SHP77 treated with DMSO at 0.1 percent for 48 hours (cell line): ENCODE results near the gene LGR6.

Experiments
- DNase-seq: peaks from one replicate; lab custom pipeline; 2025; lab: John Stamatoyannopoulos, UW

LGR6 gene

DNA sequence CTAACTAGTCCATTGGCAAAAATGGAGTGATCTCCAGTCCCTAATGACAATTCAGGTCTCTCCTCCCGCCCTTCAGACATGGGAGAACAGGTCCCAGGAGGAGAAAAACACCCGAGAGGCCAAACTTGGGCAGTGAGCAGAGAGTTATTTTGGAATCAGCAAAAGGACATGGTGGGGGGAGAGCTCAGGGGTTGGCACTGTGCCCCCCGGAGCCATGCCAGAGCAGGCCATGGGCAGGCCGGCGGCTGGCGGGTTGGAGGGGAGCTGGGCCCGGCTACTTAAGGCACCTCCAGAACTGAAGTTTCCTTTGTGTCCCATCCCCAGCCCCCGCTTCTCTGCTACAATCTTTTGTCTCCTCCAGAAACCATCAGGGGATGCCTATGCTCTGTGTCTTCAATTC lies 7.1 kb downstream of the LGR6 start:
- DNase-seq: no peak

DNA sequence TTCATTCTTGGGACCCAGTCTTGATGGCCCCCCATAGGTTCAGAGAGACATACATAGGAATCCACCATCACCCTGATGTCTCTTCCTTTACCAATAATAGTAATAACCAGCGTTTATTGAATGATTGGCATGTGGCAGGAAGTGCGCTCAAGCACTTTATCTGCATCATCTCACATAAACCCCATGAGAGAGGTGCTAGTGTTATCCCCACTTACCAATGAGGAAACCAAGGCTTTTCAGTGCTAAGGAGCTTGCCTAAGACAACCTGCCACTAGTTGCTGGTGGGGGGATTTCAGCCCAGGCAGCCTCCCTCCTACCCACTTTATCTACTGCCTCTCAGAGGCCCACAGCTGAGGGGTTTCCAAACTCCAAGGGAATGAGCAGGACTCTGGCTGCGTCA lies 7.7 kb downstream of the LGR6 start:
- DNase-seq: no peak

DNA sequence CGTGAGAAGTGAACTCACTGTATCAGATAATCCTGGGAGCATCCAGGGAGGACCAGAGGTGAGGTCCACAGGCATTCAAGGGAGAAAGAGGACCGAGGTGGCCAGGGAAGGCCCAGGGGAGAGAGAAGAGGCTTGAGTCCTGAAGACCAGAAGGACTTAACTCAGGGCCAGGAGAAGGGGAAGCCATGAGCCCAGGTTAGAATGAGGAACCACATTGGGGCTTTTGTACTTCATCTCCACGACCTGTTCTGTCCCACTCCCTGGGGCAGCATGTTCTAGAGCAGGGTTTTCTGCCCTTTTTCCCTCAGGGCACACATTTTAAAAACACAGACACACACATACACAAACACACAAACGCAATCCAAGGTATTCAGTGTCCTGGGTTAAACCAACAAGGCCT lies 8.4 kb downstream of the LGR6 start:
- DNase-seq: no peak

DNA sequence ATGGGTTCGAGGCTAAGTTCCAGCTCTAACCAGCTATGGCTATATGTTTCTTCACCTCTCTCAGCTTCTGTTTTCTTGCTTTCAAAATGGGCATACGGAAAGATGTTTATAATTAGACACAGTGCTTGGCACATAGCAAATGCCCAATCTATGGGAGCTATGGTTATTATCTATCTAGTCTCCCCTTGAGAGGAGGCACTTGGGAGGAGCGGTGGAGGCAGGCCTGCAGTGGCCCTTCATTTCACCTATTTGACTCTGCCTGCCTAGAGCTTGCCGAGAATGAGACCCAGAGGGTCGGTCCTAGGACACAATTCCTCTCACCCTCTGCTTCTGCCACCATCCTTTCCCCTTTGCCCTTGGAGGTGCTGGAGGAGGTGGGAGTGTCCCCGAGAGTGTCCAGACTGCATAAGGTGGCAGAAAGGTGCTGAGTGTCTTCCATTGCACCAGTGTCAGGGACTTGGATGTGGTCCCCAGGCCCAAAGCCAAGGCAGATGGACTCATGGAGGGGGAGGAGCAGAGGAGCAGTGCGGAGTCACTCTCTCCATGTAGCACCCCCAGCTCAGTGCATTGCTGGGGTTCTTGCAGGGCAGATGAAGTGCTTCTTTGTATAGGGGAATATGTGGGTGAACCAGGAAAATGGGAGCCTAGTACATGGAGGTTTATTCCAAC lies 9.0 kb downstream of the LGR6 start:
- no peak for DNase-seq

DNA sequence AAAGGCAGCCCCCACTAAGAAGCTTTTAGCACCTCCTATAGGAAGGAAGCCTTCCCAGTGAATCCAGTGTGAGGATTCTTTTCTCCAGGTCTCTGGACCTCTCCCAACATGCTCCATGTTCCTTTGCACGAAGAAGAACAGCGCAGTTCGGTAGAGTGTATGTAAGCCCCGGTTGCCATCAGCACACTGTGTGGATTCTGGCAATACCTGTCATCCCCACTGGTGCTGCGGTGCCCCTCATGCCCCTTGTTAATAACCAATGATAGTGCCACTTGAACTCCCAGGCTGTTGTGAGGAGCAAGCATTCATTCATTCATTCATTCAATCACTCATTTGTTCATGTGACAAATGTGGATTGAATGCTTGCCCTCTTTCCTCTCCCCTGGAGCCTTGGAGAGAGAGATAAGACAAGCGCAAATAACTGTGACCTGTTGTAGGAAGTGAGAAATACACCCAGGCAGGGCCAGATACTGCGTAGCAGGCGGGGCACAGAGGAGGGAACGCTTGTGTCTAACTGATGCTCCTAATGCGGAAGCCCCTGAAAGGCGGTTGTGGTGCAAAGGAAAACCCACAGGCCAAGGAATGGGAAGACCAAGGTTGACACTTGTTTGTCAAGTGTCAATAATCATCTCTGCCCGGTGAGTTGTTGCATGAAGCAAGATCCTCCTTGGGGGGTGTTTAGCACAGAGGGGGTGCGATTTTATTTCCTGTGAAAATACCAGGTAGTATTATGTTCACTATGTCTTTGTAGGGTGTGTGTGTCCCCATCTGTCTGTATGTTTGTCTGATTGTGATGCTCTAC lies 9.8 kb downstream of the LGR6 start:
- DNase-seq: no peak

DNA sequence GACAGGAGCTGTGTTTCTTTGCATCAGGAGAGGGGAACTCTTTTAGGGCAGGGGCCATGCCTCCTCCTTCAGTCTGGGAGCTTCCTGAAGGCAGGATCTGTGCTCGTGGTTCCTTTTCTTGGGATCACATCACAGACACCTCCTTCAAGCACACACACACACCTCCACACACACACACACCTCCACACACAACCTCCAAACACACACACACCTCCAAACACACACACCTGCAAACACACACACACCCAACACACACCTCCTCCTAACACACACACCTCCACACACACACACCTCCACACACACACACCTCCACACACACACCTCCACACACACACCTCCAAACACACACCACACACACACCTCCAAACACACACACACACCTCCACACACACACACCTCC lies 10.5 kb downstream of the LGR6 start:
- no peak for DNase-seq

DNA sequence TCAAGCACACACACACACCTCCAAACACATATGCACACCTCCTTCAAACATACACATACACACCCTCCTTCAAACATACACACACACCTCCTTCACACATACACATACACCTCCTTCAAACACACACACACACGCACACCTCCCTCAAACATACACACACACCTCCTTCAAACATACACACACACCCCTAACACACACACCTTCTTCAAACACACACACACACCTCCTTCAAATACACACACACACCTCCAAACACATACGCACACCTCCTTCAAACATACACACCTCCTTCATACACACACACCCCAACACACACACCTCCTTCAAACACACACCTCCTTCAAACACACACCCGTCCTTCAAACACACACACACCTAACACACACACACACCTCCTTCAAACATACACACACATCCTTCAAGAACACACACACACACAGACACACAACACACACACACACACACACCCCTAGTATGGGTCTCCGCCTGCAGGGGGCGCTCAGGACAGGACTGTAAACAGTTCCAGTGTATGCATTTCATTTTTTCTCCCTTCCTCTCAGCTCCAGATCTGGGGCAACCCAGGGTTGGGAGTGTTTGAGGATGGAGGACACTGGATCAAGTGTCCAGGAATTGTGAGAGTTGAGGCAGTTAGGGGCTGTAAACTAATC lies 12.1 kb downstream of the LGR6 start:
- no peak for DNase-seq

DNA sequence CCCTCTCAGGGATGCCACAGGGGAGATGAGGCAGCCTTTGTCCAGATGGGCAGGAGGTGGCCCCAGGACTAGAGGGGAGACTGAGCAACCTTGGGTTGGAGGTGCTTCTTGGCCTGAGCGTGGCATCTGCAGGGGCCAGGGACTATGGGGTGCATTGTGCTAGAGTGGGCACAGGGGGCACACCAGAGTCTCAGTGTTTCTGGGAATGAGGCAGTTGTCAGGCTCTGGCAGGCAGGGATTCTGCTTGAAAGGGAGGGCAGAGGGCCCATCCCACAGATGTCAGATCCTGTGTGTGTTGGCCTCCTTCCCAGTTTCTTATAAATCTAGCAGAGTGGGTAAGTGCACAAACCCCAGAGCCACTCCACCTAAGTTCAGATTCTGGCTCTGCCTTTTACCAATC lies 13.7 kb downstream of the LGR6 start:
- DNase-seq: no peak

DNA sequence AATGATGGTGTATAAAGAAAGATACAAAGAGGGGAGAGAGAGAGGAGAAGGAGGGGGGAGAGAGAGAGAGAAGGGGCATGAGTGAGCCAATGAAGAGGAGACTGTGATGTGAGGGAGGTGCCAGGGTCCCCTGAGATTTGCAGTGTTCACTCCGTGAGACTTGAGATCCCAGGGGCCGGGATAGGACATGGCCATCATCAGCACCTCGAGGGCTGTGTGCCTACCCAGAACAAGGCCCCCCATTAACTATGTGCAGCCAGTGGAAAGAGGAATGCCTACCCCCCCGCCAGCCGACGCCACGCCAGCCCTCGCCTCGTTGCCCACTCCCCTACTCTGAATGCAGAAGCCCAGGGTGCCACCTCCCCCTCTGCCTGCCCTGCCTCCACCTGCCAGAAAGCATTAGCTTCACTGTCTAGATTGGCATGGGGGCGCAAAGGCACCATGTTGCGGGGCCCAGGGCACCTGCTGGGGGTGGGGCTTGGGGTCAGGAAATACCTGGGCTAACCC lies 14.8 kb downstream of the LGR6 start:
- DNase-seq: no peak

DNA sequence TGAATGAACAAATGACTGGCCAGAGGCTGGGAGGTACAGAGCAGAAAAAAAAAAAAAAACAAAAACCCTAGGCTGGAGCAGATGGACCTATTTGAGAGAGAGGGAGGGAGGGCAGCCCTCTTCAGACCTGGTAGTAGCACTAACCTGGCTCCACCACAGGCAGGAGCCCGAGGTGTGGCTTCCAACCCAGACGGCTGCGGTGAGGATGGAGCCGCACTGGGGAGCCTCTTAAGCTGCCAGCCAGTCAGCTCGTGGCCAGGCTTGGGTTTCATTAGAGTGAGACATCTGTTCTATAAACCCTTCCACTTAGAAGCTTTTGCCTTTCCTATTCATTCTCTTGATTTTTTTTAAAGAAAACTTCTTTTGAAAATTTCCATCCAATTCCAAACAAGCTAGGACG lies 16.8 kb downstream of the LGR6 start:
- DNase-seq: no peak

DNA sequence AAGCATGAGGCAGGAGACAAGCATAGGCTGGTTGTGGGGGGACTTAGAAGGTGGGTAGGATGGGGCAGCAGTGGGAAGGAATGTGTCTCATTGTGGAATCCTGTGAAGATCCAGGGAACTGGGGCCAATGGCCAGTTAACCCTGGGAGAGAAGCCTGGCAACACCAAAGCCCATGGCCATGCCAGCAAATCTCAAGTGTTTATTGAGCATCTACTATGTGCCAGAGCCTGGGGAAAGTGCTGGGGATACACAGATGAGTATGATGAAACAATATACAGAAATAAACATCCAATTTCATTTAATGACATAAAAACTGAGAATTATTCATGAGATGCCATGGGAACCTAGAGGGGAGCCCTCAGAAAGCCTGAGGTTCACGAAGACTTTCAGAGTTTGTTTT lies 17.4 kb downstream of the LGR6 start:
- DNase-seq: no peak

DNA sequence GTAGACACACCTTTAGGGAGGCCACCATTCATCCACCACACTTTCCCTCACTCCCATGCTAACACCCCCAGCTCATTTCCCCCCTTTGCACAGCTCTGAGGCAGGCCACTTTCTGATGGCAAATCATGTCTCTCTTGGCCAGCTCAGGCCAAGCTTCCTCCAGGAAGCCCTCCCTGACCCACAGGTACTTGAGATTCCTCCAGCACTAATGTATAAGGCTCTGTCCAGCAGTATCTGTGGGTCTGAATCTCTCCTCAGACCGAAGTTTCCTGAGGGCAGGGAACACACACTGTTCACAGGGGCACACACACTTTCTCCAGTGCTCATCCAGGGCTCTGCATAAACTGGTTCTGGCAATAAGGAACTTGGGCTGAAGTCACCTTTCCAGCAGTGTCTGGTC lies 19.2 kb downstream of the LGR6 start:
- DNase-seq: no peak

DNA sequence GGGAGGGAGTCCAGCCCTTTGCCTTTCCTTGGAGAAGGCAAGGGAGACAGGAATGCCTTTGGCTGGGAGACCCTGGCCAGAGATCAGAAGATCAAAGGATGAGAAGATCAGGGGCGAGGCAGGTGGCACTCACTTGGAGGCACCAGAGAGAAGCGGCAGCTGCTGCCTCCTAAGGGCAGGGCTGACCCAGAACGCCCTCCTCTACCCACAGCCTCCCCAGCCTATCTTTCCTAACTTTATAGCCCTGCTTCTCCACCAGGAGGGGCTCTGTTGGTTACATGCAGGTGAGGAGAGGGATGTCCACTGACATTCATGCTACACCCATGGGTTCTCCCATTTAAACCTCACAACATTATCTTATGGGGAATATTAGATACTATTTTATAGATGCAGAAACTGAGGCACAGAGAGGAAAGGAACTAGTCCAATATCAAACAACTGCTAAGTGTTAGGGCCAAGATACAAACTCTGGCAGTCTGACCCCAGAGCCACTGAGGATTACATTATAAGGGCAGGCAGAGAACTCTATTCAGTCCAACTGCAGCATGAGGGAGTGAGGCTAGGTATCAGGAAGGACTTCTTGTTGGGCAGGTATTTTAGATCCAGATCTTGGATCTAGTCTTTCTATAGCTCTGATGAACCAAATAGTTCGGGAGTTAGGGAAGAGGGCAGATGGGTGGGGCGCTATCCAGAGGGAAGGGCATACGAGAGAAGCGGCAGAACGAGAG lies 19.9 kb downstream of the LGR6 start:
- no peak for DNase-seq

DNA sequence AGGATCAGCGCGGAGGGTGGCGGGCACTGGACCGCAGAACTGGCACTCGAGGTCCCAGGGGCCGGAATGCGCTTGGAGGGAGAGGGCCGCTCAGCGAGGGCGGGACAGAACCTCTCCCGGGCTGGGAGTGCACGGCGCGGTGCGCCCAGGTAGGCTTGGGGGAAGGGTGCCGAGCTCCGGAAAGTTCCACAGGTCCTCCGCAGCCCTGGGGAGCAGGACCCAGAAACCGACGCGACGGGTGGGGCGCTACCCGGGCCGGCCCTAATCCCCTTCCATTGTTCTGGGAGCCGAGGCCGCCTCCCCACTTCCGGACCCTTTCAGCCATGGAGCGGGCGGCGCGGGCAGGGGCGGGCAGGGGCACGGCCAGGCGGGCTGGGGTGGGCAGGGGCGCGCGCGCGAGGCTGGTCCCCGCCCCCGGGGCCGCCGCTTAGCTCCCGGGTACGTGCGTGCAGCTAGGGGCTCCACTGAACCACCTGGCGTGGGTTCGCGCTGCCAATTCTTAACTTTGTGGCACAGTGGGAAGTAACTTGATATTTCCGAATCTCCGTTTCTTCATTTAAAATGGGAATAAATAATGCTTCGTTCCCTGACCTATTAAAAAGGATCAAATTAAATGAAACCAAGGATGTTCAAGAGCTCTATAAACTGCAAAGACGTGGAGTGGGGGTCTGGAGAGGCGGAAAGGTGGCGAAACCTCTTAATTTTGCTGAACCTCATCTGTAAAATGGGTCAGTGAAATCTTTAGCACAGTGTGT lies 20.7 kb downstream of the LGR6 start:
- DNase-seq: no peak

DNA sequence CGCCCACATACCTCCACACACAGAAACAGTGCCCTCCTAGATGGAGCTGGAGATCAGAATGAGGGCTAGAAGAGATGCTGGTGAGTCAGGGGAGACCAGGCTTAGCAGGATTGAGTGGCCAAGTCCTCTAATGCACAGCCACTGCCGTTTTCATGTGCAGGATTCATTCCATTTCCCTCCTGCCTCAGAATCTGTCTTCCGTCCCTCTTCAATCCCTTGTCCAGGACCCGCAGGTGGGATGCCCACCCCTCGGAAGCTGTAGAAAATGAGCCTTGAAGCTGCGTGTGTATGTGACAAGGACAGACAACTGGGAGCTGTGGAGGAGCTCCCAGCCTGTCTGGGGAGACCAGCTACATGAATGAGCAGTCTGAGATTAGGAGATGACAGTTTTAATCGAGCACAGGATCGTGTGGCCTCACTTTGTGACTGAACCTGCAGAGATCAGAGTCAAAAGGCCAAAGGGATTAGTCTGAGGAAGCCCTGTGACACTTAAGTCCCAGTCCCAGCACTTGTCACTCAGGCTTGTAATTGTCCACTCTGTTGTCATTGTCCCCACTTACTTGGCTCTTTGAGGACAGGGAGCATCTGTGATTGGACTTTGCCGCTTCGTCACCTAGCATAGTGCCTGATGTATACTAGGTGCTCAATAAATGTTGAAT lies 22.0 kb downstream of the LGR6 start:
- DNase-seq: no peak

DNA sequence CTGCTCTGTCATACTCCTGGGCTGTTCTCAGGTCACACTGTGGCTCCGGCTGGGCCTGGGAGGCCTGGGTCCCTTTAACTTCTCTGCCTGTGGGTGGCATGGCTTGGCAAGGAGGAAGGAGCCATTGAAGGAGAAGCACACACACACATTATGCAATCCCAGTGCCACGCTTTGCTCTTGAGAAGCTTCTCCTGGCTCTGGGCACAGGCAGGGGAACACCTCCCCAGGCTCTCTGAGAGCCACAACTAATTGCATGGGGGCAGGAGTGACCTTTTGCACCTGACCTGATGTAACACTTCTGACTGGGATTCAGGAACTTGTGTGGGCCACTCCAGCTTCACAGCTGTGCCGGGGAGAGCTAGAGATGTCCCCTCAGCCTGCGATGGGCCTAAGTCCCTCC lies 23.1 kb downstream of the LGR6 start:
- DNase-seq: no peak

DNA sequence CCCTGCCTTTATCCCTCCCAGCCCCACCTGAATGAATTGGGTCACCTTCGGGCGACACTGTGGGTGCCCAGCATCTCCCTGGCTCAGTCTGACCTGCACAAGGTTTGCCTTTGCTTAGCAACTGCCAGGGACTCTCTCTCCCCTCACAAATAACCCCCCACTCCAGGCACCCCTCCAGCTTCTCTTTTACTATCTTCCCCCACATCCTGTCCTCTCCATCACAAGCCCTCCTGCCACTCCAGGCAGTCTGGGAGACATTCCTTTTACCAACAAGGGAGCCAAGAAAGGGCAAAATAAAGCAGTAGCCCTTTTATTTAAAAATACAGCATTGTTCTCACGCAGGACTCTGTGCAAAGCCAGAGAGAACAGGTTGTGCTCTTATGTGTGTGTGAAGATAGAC lies 23.9 kb downstream of the LGR6 start:
- no peak for DNase-seq

DNA sequence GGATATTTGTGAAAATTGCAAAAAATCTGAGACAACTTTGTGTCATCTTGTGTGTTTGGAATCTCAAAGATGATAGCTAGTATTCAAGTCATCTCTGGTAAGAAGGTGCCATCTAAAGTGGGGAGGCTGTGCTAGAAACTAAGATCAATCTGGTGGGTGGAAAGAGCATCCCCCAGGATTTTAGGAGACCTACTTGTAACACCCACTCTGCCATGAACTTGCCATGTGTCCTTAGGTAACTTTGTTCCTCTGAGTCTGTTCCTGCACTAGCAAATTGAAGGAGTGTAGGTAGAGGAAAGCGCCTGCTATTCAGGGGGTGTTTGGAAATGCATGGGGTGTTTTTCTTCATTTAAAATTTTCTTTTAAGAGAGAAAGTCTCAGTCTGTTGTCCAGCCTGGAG lies 24.4 kb downstream of the LGR6 start:
- DNase-seq: no peak

DNA sequence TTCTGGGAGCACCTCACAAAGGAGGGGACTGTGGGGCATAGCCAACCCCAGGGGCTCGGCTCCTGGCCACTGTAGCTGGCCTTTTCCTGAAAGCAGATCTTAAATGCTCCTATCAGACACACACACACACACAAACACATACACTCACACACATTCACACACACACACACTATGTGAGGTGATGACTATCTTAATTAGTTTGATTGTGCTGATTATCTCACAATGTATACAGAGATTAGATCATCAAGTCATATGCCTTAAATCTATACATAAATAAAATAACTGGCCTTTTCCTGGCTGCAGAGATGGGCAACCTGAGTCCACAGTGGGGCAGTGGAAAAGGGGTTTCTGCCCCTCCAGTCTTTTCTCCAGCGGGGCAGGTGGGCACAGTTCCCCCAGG lies 27.1 kb downstream of the LGR6 start:
- no peak for DNase-seq

DNA sequence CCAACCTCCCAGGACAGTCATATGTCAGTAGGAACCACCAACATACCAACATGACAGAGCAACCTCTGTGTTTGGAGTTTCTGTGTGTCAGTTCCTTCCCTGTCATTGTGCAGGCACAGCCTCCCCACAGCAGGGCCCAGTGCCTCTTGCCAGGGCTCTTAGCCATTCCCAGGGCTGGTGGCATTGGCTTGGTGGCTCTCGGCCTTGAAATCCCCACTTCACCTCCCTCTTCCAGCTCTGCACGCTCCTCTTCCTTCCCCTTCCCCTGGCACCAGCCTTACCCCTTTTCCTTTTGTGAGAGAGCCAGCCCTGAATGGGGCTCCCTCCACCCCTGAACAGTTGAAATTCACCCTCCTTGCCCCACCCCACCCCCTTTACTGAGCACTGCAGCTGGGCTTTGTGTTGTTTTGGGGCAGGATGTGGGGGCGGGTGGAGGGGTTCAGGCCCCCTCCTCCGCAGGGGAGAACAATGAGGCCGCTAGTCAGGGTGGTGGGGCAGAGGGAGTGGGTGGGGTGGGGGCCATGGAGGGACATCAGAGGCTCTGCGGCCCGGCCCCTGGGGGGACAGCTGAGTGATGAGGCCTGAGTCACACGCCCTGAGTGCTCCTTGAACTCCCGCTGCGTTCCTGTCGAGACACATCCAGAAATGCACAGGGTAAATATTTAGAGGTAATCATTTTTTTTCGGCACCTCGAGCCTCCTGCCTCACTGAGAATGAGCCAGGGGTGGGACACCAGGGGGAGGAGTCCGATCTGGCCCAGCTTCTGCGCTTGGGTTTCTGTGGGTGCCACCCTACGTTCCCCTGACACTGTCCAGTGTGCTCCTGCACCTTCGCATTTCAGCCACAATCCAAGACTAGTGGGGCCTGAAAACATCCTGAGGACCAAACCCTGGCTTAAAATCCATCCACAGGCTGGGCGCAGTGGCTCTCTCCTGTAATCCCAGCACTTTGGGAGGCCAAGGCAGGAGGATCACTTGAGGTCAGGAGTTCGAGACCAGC lies 28.6 kb downstream of the LGR6 start:
- no peak for DNase-seq
